NK-92 (cell line): Measurements from ENCODE around the gene NCAPH2.

Experiments used
- DNase-seq: peaks from one replicate; lab custom pipeline; 2025; ENCODE audit not compliant: unreplicated experiment; lab: John Stamatoyannopoulos, UW

Gene NCAPH2

GRCh38 chr22:50473855-50474671 is 34.0 kb upstream of the NCAPH2 start:
- DNase-seq = no peak

DNA sequence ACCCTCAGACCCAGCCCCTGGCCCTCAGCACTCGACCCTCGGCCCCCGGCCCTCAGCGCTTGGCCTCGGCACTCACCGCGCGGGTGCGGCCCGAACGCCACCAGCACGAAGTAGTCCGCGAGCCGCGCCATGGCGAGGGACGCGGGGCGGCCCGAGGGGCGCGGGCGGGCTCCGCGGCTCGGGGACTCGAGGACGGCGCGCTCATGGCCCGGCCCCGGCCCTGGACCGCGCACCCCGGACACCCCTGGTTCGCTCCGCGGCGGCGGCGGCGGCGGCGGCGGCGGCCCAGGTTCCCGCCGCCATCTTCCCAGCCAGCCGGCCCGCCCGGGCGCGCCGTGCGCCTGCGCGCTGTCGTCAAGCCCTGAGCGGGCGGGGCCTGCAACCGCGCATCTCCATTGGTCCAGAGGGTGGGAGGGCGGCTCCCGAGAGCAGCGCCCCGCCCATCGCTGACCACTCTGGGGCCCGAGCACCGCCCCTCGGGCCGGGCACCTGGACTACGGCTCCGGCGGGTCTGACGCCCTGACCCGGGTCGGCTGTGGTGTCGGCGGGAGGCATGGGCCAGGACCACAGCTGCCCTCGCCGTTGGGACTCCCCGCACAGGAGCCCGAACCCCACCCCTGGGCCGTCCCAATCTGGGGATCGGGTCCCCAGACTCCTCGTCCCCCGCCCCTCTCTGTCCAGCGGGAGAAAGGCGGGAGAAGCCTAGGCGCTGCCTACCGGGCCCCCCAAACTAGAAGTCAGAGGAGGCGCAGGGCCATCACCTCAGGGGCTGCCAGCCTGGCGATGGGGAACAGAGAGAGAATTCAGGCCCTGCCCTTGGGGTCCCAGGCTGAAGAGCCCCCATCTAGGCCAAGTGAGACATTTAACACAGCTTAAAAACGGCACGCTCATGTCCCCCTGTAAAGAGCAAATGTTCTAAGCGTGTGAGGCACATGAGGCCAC is 33.0 kb upstream of the NCAPH2 start, which contains the start of gene SBF1:
Gene SBF1 (minus strand): TSS at position 326 of the 942 bp plus-strand sequence. CDS start 195 bp downstream, at position 131.
- no peak for DNase-seq

- no peak for DNase-seq
Observed at GRCh38 chr22:50475652-50476002, 32.4 kb upstream of the NCAPH2 start.

- DNase-seq = no peak
Observed at GRCh38 chr22:50476868-50477267, 31.2 kb upstream of the NCAPH2 start.

DNA sequence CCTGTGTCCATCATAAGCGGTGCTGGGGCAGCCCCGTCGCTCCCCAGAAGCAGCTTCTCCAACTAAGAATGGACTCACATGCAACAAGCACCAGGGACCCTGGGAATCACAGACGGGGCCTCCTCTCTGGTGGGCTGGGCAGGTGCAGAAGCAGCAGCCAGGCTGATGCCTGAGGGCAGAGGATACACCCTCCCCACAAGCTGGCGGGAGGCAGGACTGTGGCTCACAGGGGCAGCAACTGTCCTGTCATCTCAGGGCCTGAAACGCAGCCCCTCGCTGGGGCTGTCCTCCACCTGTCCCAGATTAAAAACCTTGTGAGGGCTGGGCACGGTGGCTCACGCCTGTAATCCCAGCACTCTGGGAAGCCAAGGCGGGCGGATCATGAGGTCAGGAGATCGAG is 30.1 kb upstream of the NCAPH2 start:
- DNase-seq = no peak

DNA sequence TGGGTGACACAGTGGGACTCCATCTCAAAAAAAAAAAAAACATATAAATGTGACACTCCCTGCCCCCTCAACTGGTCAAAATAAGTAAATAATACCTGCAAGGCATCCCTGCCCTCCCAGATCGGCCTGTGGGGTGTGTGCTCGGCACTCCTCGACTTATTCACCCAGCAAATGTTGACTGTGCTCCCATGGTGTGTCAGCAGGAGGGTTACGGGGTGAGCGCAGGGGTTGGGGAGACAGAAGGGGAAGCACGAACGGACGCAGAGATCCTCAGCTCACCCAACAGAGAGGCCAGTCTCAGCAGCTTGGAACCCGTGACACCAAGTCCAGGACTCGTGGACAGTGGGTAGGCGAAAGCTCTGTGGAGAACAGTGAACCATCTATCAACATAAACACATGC is 28.3 kb upstream of the NCAPH2 start:
- no peak for DNase-seq

DNA sequence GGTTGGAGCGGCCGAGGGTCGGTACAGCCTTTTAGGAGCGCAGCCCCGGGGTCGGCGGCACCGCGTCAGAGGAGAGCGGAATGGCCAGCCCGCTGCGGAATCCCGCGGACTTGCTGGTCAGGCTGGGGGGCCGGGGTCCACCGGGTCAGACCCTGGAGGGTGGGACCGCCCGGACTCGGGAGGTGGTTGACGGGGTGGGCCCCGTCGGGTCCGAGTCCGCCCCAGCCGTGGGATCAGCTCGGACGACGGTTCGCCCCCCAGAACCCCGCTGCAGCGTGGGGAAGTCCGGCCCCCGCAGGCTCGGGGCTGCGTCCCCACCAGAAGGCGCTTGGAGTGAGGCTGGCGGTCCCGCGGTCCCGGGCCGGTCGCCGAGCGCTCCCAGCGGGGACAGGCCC is 27.0 kb upstream of the NCAPH2 start:
- DNase-seq = no peak

- DNase-seq = no peak
Observed at GRCh38 chr22:50481440-50482106, 26.5 kb upstream of the NCAPH2 start, which contains the start of gene ADM2. TSS of gene ADM2 (plus strand) at chr22:50481543. CDS start at chr22:50481848, 305 bp downstream.

DNA sequence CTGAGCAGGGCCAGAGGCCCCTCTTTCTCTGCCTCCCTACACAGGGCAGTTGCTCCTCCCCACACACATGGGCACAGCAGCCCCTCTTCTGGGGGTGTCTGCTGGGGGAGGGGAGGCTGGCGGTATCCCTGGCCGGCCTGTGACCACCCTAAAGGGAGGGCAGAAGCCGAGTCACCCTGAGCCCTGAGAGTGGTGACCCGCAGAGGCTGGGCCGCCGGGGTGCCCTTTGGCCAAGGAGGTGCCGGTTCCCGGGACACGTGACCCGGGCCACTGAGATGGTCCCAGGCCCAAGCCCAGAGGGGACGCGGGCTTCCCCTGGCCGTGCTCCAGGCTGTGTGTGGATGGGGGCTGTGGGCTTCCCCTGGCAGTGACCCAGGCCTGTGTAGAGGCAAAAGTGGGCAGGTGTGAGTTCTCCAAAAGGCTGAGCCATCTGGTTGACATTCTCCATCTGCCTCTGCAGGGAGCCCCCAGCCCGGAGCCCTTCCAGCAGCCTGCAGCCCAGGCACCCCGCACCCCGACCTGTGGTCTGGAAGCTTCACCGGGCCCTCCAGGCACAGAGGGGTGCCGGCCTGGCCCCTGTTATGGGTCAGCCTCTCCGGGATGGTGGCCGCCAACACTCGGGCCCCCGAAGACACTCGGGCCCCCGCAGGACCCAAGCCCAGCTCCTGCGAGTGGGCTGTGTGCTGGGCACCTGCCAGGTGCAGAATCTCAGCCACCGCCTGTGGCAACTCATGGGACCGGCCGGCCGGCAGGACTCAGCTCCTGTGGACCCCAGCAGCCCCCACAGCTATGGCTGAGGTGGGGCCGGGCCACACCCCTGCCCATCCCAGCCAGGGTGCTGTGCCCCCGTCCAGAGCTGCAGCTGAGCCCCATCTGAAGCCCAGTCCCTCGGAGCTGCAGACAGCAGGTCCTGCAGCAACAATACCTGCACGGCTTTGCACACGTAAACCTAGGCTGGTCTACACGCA is 25.6 kb upstream of the NCAPH2 start:
- DNase-seq = no peak

DNA sequence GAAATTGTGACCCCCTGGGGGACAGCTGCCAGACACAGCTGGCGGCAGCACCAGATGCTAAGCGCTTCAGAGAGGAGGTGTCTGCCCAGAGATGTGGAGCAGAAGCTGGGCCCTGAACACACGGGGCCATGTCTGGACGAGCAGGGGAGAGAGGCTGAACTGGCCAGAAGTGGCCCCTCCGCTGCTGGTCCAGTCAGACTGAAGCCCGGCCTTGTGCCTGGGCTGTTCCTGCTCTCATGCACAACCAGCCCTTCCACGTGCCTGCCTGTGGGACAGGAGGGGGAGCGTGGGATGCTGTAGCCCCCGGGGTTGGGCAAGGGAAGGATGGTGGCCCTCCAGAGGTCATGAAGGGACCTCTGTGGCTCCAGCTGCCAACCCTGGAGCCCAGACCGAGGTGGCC is 24.9 kb upstream of the NCAPH2 start:
- no peak for DNase-seq

- no peak for DNase-seq
Observed at GRCh38 chr22:50483556-50483955, 24.5 kb upstream of the NCAPH2 start.

DNA sequence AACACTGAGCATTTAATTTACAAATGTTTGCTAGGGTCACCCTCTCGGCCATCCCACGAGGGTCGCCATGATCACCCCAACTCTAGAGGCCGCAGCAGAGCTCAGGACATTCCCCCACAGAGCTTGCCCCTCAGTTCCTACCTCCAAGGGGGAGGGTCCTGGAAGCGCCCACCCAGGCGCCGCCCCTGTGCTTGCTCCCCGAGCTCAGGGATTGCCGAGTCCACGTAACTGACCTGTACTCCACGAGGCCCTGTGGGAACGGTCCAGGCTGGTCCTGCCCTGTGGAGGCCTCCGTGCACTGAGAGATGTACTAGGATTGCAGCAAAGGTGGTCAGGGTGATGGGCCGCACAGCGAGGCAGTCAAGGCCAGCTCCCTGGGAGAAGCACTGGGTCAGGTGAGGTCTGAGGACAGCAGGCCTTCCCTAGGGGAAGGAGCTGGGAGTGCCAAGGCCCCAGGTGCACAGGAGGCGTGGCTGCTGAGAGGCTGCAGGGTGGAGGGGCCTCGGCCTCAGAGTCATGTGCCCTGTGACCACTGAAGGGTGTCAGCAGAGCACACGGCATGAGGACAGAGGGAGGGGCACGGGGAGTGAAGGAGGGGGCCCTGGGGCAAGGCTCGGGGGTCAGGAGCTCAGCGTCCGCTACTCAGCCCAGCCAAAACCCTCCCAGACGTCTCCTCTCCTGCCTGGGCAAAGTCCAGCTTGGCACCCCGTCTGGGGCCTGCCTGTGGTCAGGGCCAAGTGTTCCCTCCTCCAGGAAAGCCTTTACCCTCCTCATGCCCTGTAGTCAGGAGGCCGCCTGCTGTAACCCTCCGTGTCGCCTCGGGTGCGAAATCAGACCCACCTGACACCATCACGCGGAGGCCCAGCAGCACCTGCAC is 23.8 kb upstream of the NCAPH2 start:
- no peak for DNase-seq

- no peak for DNase-seq
Observed at GRCh38 chr22:50485221-50486131, 22.5 kb upstream of the NCAPH2 start.

- DNase-seq = no peak
Observed at GRCh38 chr22:50486561-50487289, 21.3 kb upstream of the NCAPH2 start, which contains the start of gene MIOX. TSS of gene MIOX (plus strand) at chr22:50486859. CDS start at chr22:50486898, 39 bp downstream.

GRCh38 chr22:50487290-50488005 is 20.6 kb upstream of the NCAPH2 start:
- DNase-seq = no peak

- DNase-seq = no peak
Observed at GRCh38 chr22:50488006-50488677, 19.9 kb upstream of the NCAPH2 start.
